T-helper 1 cell treated with Interleukin-12 subunit alpha and Interleukin-12 subunit beta and Interleukin-4 antibody, amounts not matched to agents 30 μg/mL and 1 μg/mL, for 36 hours (primary cell): ENCODE results near the gene KCNJ12.
"Not testable (repeated sequence)": the region's sequence is repeated elsewhere in the genome, so short reads cannot be mapped to it uniquely, and the experiment has no call there.

Experiments
- H3K27ac Mint-ChIP-seq: one replicate; pipeline ENCODE4 v1.8.0; 2021; ENCODE audit warnings: mild to moderate bottlenecking, mixed read lengths
- H3K27me3 Mint-ChIP-seq: one replicate; pipeline ENCODE4 v1.8.0; 2021; ENCODE audit warnings: low read depth, mixed read lengths
- H3K36me3 Mint-ChIP-seq: one replicate; pipeline ENCODE4 v1.8.0; 2021; ENCODE audit warnings: low read depth, mixed read lengths
- H3K4me1 Mint-ChIP-seq: one replicate; pipeline ENCODE4 v1.8.0; 2021; ENCODE audit warnings: low read depth, mixed read lengths
- H3K4me3 Mint-ChIP-seq: one replicate; pipeline ENCODE4 v1.8.0; 2021; ENCODE audit warnings: mild to moderate bottlenecking, moderate library complexity, mixed read lengths
- H3K9me3 Mint-ChIP-seq: one replicate; pipeline ENCODE4 v1.8.0; 2021; ENCODE audit warnings: mixed read lengths

The KCNJ12 gene

GRCh38 chr17:21421421-21422310, 45.5 kb downstream of the KCNJ12 start:
- H3K4me1 Mint-ChIP-seq, H3K27me3 Mint-ChIP-seq, H3K9me3 Mint-ChIP-seq, H3K27ac Mint-ChIP-seq, H3K4me3 Mint-ChIP-seq, H3K36me3 Mint-ChIP-seq: not testable (repeated sequence)

GRCh38 chr17:21422311-21423189, 46.4 kb downstream of the KCNJ12 start:
- not testable (repeated sequence) for H3K27ac Mint-ChIP-seq, H3K9me3 Mint-ChIP-seq, H3K4me1 Mint-ChIP-seq, H3K27me3 Mint-ChIP-seq, H3K4me3 Mint-ChIP-seq, H3K36me3 Mint-ChIP-seq

- H3K36me3 Mint-ChIP-seq, H3K27ac Mint-ChIP-seq, H3K4me1 Mint-ChIP-seq, H3K9me3 Mint-ChIP-seq, H3K27me3 Mint-ChIP-seq, H3K4me3 Mint-ChIP-seq: not testable (repeated sequence)
Measured at GRCh38 chr17:21423190-21423493, 47.0 kb downstream of the KCNJ12 start.

DNA sequence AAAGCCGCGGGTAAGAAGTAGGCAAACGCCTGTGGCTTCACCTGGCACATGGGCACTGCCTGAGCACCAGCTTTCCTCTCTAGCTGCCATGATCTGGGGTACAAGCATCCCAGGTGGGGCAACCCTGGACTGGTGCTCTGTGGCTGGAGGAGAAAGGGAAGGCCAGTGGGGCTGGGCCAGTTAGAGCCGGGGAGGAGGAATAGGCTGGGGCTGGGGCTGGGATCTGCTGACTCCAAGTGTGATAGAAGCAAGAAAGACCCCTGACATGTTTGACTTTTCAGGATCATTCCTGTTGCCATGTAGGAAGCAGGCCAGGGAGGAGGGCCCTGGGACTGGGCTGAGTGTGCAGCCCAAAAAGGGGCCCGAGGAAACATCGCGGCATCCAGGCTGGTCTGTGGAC, 48.5 kb downstream of the KCNJ12 start:
- H3K4me3 Mint-ChIP-seq: not testable (repeated sequence)

GRCh38 chr17:21425321-21425720, 49.2 kb downstream of the KCNJ12 start:
- Mint-ChIP-seq H3K9me3 (peaks cover 3% of the 10 kb centered on the region), H3K27ac (no peak overlapping the region), H3K36me3 (no peaks in the 10 kb centered on the region), H3K27me3 (no peaks in the 10 kb centered on the region), H3K4me3 (no peak overlapping the region), H3K4me1 (no peaks in the 10 kb centered on the region)

More for the DNA sequence above, 48.5 kb downstream of the KCNJ12 start:
- H3K9me3 Mint-ChIP-seq, H3K27me3 Mint-ChIP-seq, H3K4me1 Mint-ChIP-seq, H3K36me3 Mint-ChIP-seq, H3K27ac Mint-ChIP-seq: not testable (repeated sequence)

- no peaks in the 10 kb centered on the region for H3K27me3 Mint-ChIP-seq
- H3K36me3 Mint-ChIP-seq: no peaks in the 10 kb centered on the region
- H3K4me1 Mint-ChIP-seq: no peaks in the 10 kb centered on the region
- H3K9me3 Mint-ChIP-seq: peaks cover 3% of the 10 kb centered on the region
- no peak overlapping the region for H3K27ac Mint-ChIP-seq
- no peak overlapping the region for H3K4me3 Mint-ChIP-seq
Measured at GRCh38 chr17:21425736-21426135, 49.6 kb downstream of the KCNJ12 start.

- H3K4me1 Mint-ChIP-seq, H3K4me3 Mint-ChIP-seq, H3K9me3 Mint-ChIP-seq, H3K27me3 Mint-ChIP-seq, H3K36me3 Mint-ChIP-seq, H3K27ac Mint-ChIP-seq: not testable (repeated sequence)
Measured at GRCh38 chr17:21426246-21426645, 50.1 kb downstream of the KCNJ12 start.

DNA sequence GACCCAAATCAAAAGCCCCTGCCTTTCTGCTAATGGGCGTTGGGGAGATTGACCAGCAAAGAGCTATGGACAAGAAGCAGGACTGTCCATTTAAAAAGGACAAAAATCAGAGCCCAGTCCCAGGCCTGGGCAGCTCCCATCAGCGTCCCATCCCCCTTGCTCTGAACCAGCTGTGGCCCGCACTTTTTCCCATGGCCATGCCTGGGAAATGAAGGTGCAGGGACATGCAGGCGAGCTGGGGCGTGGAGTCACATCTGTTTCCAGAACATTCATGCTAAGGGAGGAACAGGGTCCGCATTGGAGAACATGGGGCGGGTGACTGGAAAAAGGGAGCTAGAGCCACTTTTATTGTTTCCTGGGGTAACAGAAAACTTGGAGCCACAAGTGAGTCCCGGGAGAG, 50.7 kb downstream of the KCNJ12 start:
- not testable (repeated sequence) for H3K27me3 Mint-ChIP-seq, H3K4me1 Mint-ChIP-seq, H3K27ac Mint-ChIP-seq, H3K9me3 Mint-ChIP-seq, H3K4me3 Mint-ChIP-seq, H3K36me3 Mint-ChIP-seq

GRCh38 chr17:21427727-21428126, 51.6 kb downstream of the KCNJ12 start:
- H3K9me3 Mint-ChIP-seq, H3K4me1 Mint-ChIP-seq, H3K27me3 Mint-ChIP-seq, H3K27ac Mint-ChIP-seq, H3K36me3 Mint-ChIP-seq, H3K4me3 Mint-ChIP-seq: not testable (repeated sequence)

DNA sequence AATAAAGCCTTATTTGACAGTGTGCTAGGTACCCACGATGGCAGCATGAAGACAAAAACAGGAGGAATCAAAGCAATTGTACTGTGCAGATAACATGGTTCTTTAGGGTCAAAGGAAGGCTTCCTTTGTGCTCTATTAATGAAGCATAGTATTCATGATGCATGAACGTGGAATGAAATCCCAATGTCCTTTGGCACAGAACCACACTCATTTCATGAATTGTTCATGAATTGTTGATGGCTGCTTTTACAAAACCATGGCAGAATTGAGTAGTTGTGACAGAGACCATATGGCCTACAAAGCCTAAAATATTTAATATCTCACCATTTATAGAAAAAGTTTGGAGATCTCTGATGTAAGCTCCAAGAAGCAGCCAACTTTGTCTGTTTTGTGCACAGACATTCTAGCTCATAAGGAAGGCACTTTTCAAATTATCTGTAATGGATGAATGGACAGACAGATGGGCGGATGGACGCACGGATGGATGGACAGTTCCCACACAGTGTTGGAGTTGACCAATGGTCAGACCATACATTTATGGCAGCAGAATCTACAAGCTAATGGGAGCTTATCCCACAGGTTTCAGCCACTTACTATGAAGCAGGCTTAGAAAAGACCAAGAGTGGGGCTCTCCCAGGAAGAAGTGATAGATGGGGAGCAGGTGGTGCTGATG, 52.7 kb downstream of the KCNJ12 start:
- not testable (repeated sequence) for H3K4me1 Mint-ChIP-seq, H3K36me3 Mint-ChIP-seq, H3K4me3 Mint-ChIP-seq, H3K27ac Mint-ChIP-seq, H3K27me3 Mint-ChIP-seq, H3K9me3 Mint-ChIP-seq

GRCh38 chr17:21429921-21430628, 53.9 kb downstream of the KCNJ12 start:
- not testable (repeated sequence) for H3K27ac Mint-ChIP-seq, H3K9me3 Mint-ChIP-seq, H3K4me3 Mint-ChIP-seq, H3K4me1 Mint-ChIP-seq, H3K27me3 Mint-ChIP-seq, H3K36me3 Mint-ChIP-seq

GRCh38 chr17:21433971-21434370, 57.8 kb downstream of the KCNJ12 start:
- not testable (repeated sequence) for H3K4me3 Mint-ChIP-seq, H3K4me1 Mint-ChIP-seq, H3K27me3 Mint-ChIP-seq, H3K9me3 Mint-ChIP-seq, H3K36me3 Mint-ChIP-seq, H3K27ac Mint-ChIP-seq

DNA sequence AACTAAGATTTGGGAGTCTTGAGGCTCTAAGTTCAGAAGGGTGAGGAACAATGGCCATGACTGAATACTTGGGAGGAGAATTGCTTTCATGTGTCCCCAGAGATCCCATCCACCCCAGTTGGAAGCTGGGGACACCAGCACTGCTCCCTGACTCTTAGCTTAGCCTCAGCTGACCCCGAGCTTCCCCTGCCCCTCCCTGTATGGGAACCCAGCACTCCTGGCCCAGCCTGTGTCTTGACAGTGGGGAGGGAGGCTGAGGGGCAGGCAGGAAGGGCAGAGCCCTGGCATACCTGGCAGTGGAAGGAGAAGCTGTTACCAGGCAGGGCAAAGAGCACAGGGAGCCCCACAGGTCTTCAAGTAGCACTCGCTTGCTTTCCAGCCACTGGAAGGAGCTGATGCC, 58.8 kb downstream of the KCNJ12 start:
- H3K27ac Mint-ChIP-seq, H3K4me3 Mint-ChIP-seq, H3K9me3 Mint-ChIP-seq, H3K27me3 Mint-ChIP-seq, H3K4me1 Mint-ChIP-seq, H3K36me3 Mint-ChIP-seq: not testable (repeated sequence)

GRCh38 chr17:21436481-21436880, 60.3 kb downstream of the KCNJ12 start:
- not testable (repeated sequence) for H3K4me1 Mint-ChIP-seq, H3K36me3 Mint-ChIP-seq, H3K27me3 Mint-ChIP-seq, H3K27ac Mint-ChIP-seq, H3K9me3 Mint-ChIP-seq, H3K4me3 Mint-ChIP-seq
